T-cell (primary cell): Measurements from ENCODE around the gene BID. TPM values are rescaled to one million over a fixed set of nuclear protein-coding genes. Genes with fewer than 3 reads are reported as not detected.

Experiments used
- ATAC-seq, 4 experiments: fragments of 200-7000 bp in 3 of 4; fragments of 150-1000 bp in 1 of 4; cut with Tn5 transposase; replicated peaks in 1 of 4; 1 replicate in 3 of 4; 2 replicates in 1 of 4; pipeline ENCODE4 v1.10.0; 2021; ENCODE audit warnings: moderate library complexity in 3 of 4, mild to moderate bottlenecking in 2 of 4, moderate number of reproducible peaks in 1 of 4
- CTCF ChIA-PET, 2 donors: fragments of 300-600 bp; sonication (Branson Sonifier 250); formaldehyde crosslinking; loops; one replicate each; lab custom pipeline; 2022; ENCODE audit warnings: antibody characterized with exemption in 2 of 2; lab: Charles Lee
- POLR2A ChIA-PET, 2 donors: fragments of 300-600 bp; sonication (Branson Sonifier 250); formaldehyde crosslinking; loops; one replicate each; lab custom pipeline; 2022; ENCODE audit warnings: antibody characterized with exemption in 2 of 2; lab: Charles Lee
- DNase-seq, 35 experiments: peaks; one replicate each; pipeline versions ENCODE4 v3.0.0 to v3.0.0-alpha.2; 2013 to 2023
- H3K27ac ChIP-seq: one replicate; pipeline ENCODE4 v1.5.1; 2013; ENCODE audit warnings: low read length
- H3K27me3 ChIP-seq, 2 experiments: replicated peaks in 1 of 2; 1 replicate in 1 of 2; 2 replicates in 1 of 2; pipeline versions ENCODE4 v1.6.1 to v1.7.0; 2013; ENCODE audit warnings: low read length in 1 of 2, mixed read lengths in 1 of 2; ENCODE audit not compliant: control insufficient read depth in 2 of 2, insufficient read depth in 2 of 2; ENCODE audit errors: extremely low read depth in 1 of 2
- H3K36me3 ChIP-seq, 2 donors: 1 replicate in 1 of 2; 2 replicates in 1 of 2; pipeline versions ENCODE4 v1.6.1 to v1.7.0; 2013; ENCODE audit warnings: low read length in 1 of 2; ENCODE audit not compliant: control insufficient read depth in 2 of 2, insufficient read depth in 1 of 2; ENCODE audit errors: extremely low read depth in 1 of 2
- H3K4me1 ChIP-seq, 2 experiments: 1 replicate in 1 of 2; 2 replicates in 1 of 2; pipeline versions ENCODE4 v1.6.1 to v1.7.0; 2013; ENCODE audit warnings: low read length in 2 of 2, mixed read lengths in 1 of 2; ENCODE audit not compliant: insufficient read depth in 2 of 2, control insufficient read depth in 1 of 2; ENCODE audit errors: extremely low read depth in 1 of 2
- H3K4me3 ChIP-seq, 2 donors: 1 replicate in 1 of 2; 2 replicates in 1 of 2; pipeline versions ENCODE4 v1.5.1 to v1.7.0; 2013; ENCODE audit warnings: mild to moderate bottlenecking in 2 of 2, low read length in 1 of 2, moderate library complexity in 1 of 2; ENCODE audit not compliant: control insufficient read depth in 1 of 2; ENCODE audit errors: extremely low read depth in 1 of 2
- H3K9me3 ChIP-seq: 2 replicates; pipeline ENCODE4 v1.7.0; 2013
- H3K27ac Mint-ChIP-seq, 2 donors: one replicate each; pipeline ENCODE4 v1.8.0; 2020 to 2021; ENCODE audit warnings: mild to moderate bottlenecking in 2 of 2, mixed read lengths in 2 of 2
- H3K27me3 Mint-ChIP-seq, 2 donors: one replicate each; pipeline ENCODE4 v1.8.0; 2021 to 2022; ENCODE audit warnings: mixed read lengths in 2 of 2
- H3K36me3 Mint-ChIP-seq: one replicate; pipeline ENCODE4 v1.8.0; 2021; ENCODE audit warnings: mixed read lengths
- H3K4me1 Mint-ChIP-seq, 3 donors: one replicate each; pipeline ENCODE4 v1.8.0; 2020 to 2022; ENCODE audit warnings: mixed read lengths in 3 of 3, mild to moderate bottlenecking in 1 of 3
- H3K4me3 Mint-ChIP-seq, 3 donors: one replicate each; pipeline ENCODE4 v1.8.0; 2020 to 2022; ENCODE audit warnings: mild to moderate bottlenecking in 3 of 3, mixed read lengths in 3 of 3, moderate library complexity in 3 of 3
- H3K9me3 Mint-ChIP-seq, 3 donors: one replicate each; pipeline ENCODE4 v1.8.0; 2020 to 2022; ENCODE audit warnings: mixed read lengths in 3 of 3
- WGBS: methylation state at CpG from one replicate; pipeline ENCODE4 v1.1.5; 2013; ENCODE audit warnings: missing lambda C conversion rate; ENCODE audit not compliant: insufficient coverage; 5-methylcytosine and 5-hydroxymethylcytosine counted together
- total RNA-seq, 35 experiments: library from RNA in 6 of 35; stranded (reverse) in 6 of 35; fragments of 120-200 nt in 1 of 35; gene quantifications; one replicate each; pipeline versions ENCODE4 v1.2.1 to v1.2.4 and lab custom pipeline; 2013 to 2026

BID gene
- total RNA-seq, 5 donors from 2014 or later (not counting 1 experiment from before 2014, with no cell fraction given) = 15.8 to 34.6 (median 28.5) TPM

GRCh38 chr22:17773606-17774205 is 563 bp downstream of the BID start:
- POLR2A ChIA-PET = interaction anchor here in 1 of 2 donors (0.6 kb wide), 1 partner anchor 32 kb away, joined by 3 read pairs; no protein-coding TSS in a partner anchor
- no peaks in the 10 kb centered on the region for H3K27me3 Mint-ChIP-seq
- H3K4me3 Mint-ChIP-seq = peak overlapping the region; percentile 83 to 88 (median 86)
- ATAC-seq = peak; percentile 46 to 55 (median 51)
- peaks cover 76 to 79% (median 76%) of the 10 kb centered on the region in 3 donors for H3K4me1 Mint-ChIP-seq
- CTCF ChIA-PET = interaction anchor here in 1 of 2 donors (1.4 to 2.0 kb wide), 2 partner anchors 12 to 31 kb away, joined by 5 to 7 read pairs; no protein-coding TSS in a partner anchor
- H3K9me3 ChIP-seq = no peaks in the 10 kb centered on the region
- peak overlapping the region; percentile 81 to 89 for H3K27ac Mint-ChIP-seq
- H3K36me3 ChIP-seq = no peaks in the 10 kb centered on the region
- peak overlapping the region; percentile 72 to 80 for H3K4me3 ChIP-seq
- peak overlapping the region; percentile 41 for H3K27ac ChIP-seq
- no peaks in the 10 kb centered on the region for H3K9me3 Mint-ChIP-seq
- DNase-seq = peak in 34 of 35 experiments; percentile 31 to 75 (median 55)
- WGBS = 2% methylated on average over 35 of the region's 47 CpGs
- H3K27me3 ChIP-seq = no peaks in the 10 kb centered on the region
- H3K4me1 ChIP-seq = peaks cover 27 to 86% of the 10 kb centered on the region in 2 experiments
- peaks cover 3% of the 10 kb centered on the region for H3K36me3 Mint-ChIP-seq

- Histone ChIP-seq H3K4me3 (peak overlapping the region; percentile 72 to 80), H3K36me3 (no peaks in the 10 kb centered on the region), H3K27ac (peak overlapping the region; percentile 41), H3K27me3 (no peaks in the 10 kb centered on the region), H3K4me1 (peaks cover 27 to 84% of the 10 kb centered on the region in 2 experiments), H3K9me3 (no peaks in the 10 kb centered on the region)
- Mint-ChIP-seq H3K9me3 (no peaks in the 10 kb centered on the region), H3K36me3 (peaks cover 3% of the 10 kb centered on the region), H3K27me3 (no peaks in the 10 kb centered on the region), H3K4me1 (peaks cover 77 to 78% (median 78%) of the 10 kb centered on the region in 3 donors), H3K27ac (peak overlapping the region; percentile 81 to 89), H3K4me3 (peak overlapping the region; percentile 83 to 88 (median 86))
- ChIA-PET CTCF (interaction anchor here in 1 of 2 donors (1.4 to 2.0 kb wide), 2 partner anchors 12 to 31 kb away, joined by 5 to 7 read pairs; no protein-coding TSS in a partner anchor), POLR2A (no interaction called here)
- no peak for ATAC-seq
- WGBS = 61% methylated on average over 8 of the region's 18 CpGs
- no peak for DNase-seq
Measured at GRCh38 chr22:17772958-17773605, 1.2 kb downstream of the BID start.

DNA sequence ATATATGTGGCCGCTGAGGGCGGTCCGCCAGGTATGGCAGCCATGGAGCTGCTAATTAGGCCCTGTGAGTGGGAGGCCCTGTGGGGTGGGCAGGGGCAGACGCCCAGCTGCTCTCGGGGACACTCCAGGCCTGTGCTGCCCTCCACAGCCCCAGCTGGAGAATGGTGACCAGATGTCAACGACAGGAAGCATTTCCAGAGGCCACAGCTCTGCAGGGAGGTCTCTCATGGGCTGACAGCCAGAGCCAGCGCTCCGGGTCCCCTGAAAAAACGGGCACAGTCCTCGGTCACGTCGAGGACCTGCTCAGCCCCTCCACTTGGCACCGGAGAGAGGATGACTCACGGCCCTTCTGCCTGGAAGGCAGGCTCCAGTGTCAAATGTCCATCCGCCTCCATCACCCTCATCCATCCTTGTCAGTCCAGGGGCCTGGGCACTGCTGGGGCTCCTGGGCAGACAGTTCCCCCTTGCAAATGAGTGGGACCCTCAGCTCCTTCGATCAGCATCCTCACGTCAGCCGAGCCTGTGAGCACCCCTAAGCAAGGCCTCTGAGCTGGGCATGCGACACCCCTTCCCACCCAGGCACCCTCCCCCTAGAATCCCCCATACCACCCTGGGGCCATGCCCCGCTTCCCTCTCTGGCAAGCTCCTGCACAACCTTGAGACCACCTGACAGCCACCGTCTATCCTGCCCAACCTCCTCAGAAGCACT is 1.9 kb downstream of the BID start:
- H3K4me3 Mint-ChIP-seq = peak overlapping the region; percentile 83 to 88 (median 86)
- peaks cover 3% of the 10 kb centered on the region for H3K36me3 Mint-ChIP-seq
- H3K4me1 ChIP-seq = peaks cover 31 to 84% of the 10 kb centered on the region in 2 experiments
- CTCF ChIA-PET = interaction anchor here in 1 of 2 donors (2.0 kb wide), 1 partner anchor 13 kb away, joined by 7 read pairs; no protein-coding TSS in a partner anchor
- DNase-seq (no peak), ATAC-seq (no peak)
- no peaks in the 10 kb centered on the region for H3K27me3 ChIP-seq
- H3K4me1 Mint-ChIP-seq = peaks cover 78 to 79% (median 78%) of the 10 kb centered on the region in 3 donors
- no peak overlapping the region for H3K27ac ChIP-seq
- H3K4me3 ChIP-seq = peak overlapping the region; percentile 72 to 80
- no peaks in the 10 kb centered on the region for H3K9me3 ChIP-seq
- H3K27ac Mint-ChIP-seq = peak overlapping the region; percentile 24 to 89
- no peaks in the 10 kb centered on the region for H3K9me3 Mint-ChIP-seq
- WGBS = 91% methylated on average over 19 of the region's 21 CpGs
- H3K36me3 ChIP-seq = no peaks in the 10 kb centered on the region
- POLR2A ChIA-PET = no interaction called here
- H3K27me3 Mint-ChIP-seq = no peaks in the 10 kb centered on the region

DNA sequence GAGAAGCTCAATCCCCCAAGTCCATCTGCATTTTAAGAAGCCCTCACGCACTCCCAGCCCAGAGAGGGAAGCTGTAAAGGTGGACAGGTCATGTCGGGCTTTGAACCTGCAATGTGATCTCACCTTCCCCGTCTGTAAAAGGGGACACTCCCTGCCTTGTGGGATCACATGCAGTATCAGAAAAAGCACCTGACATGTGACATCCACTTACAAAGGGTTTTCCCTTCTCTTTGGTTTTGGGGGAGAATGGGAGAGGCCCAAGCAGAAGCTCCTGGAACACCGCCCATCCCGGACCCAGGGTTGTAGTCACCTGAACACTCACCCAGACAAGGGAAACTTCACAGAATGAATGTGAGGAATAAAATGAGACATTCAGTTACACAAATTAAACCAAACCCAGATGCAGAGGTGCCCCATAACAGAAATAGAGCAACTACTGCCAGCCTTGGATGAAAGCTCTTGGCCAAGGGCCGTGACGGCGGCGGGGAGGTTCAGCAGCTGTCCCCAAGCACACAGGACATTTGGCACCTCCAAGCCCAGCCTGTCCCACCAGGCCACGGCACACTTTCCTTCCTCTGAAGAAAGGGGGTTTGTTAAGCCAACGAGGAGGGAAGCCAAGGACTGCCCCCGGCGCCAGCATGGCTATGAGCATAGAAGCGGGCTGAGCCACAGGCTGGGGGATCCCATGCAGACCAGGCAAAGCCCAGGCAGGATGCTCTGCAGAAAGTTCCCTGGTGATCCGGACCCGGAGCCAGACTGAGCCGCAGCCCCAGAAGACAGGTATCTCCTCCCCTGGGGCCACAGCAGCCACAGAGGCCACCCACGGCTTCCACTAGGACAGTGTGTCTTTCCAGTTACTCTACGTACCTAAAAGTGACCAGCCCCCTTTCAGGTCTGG is 3.8 kb downstream of the BID start:
- H3K36me3 Mint-ChIP-seq = peaks cover 3% of the 10 kb centered on the region
- Histone ChIP-seq H3K9me3 (no peaks in the 10 kb centered on the region), H3K4me3 (no peak overlapping the region), H3K27me3 (no peaks in the 10 kb centered on the region), H3K36me3 (no peaks in the 10 kb centered on the region), H3K4me1 (peaks cover 25 to 78% of the 10 kb centered on the region in 2 experiments), H3K27ac (no peak overlapping the region)
- CTCF ChIA-PET = interaction anchor here in 1 of 2 donors (0.6 kb wide), 1 partner anchor 28 kb away, joined by 3 read pairs; no protein-coding TSS in a partner anchor
- peak overlapping the region in 1 of 3 donors; percentile 19 for H3K4me3 Mint-ChIP-seq
- peaks cover 64 to 66% (median 66%) of the 10 kb centered on the region in 3 donors for H3K4me1 Mint-ChIP-seq
- 98% methylated on average over 14 of the region's 19 CpGs for WGBS
- H3K27me3 Mint-ChIP-seq = no peaks in the 10 kb centered on the region
- ATAC-seq (no peak), DNase-seq (no peak)
- POLR2A ChIA-PET = interaction anchor here in 1 of 2 donors (0.5 kb wide), 1 partner anchor 12 kb away, joined by 6 read pairs; no protein-coding TSS in a partner anchor
- H3K9me3 Mint-ChIP-seq = no peaks in the 10 kb centered on the region
- peak overlapping the region; percentile 67 to 71 for H3K27ac Mint-ChIP-seq

- DNase-seq = no peak
- ChIA-PET CTCF (interaction anchor here in 1 of 2 donors (0.6 kb wide), 1 partner anchor 27 kb away, joined by 3 read pairs; no protein-coding TSS in a partner anchor), POLR2A (interaction anchor here in 1 of 2 donors (0.5 kb wide), 1 partner anchor 11 kb away, joined by 6 read pairs; no protein-coding TSS in a partner anchor)
- Histone ChIP-seq H3K27ac (no peak overlapping the region), H3K9me3 (no peaks in the 10 kb centered on the region), H3K4me1 (peaks cover 20 to 75% of the 10 kb centered on the region in 2 experiments), H3K4me3 (no peak overlapping the region), H3K36me3 (no peaks in the 10 kb centered on the region), H3K27me3 (no peaks in the 10 kb centered on the region)
- Mint-ChIP-seq H3K27ac (peak overlapping the region in 1 of 2 donors; percentile 71), H3K27me3 (no peaks in the 10 kb centered on the region), H3K4me3 (peak overlapping the region in 1 of 3 donors; percentile 19), H3K36me3 (peaks cover 3% of the 10 kb centered on the region), H3K4me1 (peaks cover 64 to 65% (median 64%) of the 10 kb centered on the region in 3 donors), H3K9me3 (no peaks in the 10 kb centered on the region)
- 98% methylated on average over 9 of the region's 9 CpGs for WGBS
- ATAC-seq = no peak
Measured at GRCh38 chr22:17769716-17770082, 4.6 kb downstream of the BID start.
